Stimulated activated effector memory CD8-positive, alpha-beta T cell treated with anti-CD3 and anti-CD28 coated beads, Interleukin-12 subunit alpha, Interleukin-12 subunit beta, amount 100 ng/mL, for 72 hours (primary cell): ENCODE measurements around the gene HEBP1.
A peak's percentile ranks its signal among the peaks of the same experiment; 100 is the strongest.
"Not testable (repeated sequence)": the region's sequence is repeated elsewhere in the genome, so short reads cannot be mapped to it uniquely, and the experiment has no call there.

ENCODE experiments used
- ATAC-seq: fragments of 150-1000 bp; cut with Tn5 transposase; 2 replicates; pipeline ENCODE4 v1.10.0; 2021
- DNase-seq, 2 donors: peaks; one replicate each; pipeline ENCODE4 v3.0.0; 2021 to 2022; ENCODE audit warnings: low spot score in 2 of 2
- H3K27ac Mint-ChIP-seq: one replicate; pipeline ENCODE4 v1.8.0; 2022; ENCODE audit warnings: mild to moderate bottlenecking, mixed read lengths
- H3K36me3 Mint-ChIP-seq: one replicate; pipeline ENCODE4 v1.8.0; 2022; ENCODE audit warnings: mild to moderate bottlenecking, mixed read lengths
- H3K4me1 Mint-ChIP-seq: one replicate; pipeline ENCODE4 v1.8.0; 2022; ENCODE audit warnings: mixed read lengths
- H3K4me3 Mint-ChIP-seq: one replicate; pipeline ENCODE4 v1.8.0; 2022; ENCODE audit warnings: mild to moderate bottlenecking, mixed read lengths
- H3K9me3 Mint-ChIP-seq: one replicate; pipeline ENCODE4 v1.8.0; 2022; ENCODE audit warnings: mixed read lengths

The HEBP1 gene, protein sequence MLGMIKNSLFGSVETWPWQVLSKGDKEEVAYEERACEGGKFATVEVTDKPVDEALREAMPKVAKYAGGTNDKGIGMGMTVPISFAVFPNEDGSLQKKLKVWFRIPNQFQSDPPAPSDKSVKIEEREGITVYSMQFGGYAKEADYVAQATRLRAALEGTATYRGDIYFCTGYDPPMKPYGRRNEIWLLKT

DNA sequence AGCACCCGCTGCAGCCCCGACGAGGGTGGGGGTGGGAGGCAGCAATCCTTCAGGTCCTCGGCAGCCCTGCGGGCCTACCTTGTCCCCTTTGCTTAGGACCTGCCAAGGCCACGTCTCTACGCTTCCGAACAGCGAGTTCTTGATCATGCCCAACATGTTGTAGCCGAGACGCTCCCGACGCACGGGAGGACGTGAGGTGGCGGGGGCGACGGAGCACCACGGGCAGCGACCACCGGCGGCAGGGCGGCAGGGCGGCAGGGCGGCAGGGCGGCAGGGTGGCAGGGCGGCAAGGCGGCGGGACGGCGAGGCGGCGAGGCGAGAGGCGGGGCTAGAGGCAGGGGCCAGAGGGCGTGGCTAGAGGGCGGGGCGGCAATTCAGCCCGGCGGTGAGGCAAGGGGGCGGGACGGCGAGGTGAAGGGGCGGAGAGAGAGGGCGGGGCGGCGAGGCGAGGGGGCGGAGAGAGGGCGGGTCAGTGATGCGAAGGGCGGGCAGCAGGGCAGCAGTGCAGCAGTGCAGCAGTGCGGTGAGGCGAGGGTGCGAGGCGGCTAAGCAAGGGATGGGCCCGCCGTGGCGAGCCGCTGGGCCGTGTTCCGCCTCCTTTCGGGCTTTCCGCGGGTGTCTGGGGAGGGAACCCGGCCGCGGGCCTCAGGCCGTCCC lies at the start of gene HEBP1:
Gene HEBP1 (minus strand): TSS at position 307 of the 657 bp plus-strand sequence. CDS start 151 bp downstream, at position 156.
- Mint-ChIP-seq H3K9me3 (no peaks in the 10 kb centered on the region), H3K27ac (peak within 1 kb of the TSS; percentile 74), H3K36me3 (peaks cover 5% of the 10 kb centered on the region), H3K4me3 (peak within 1 kb of the TSS; percentile 88), H3K4me1 (peaks cover 37% of the 10 kb centered on the region)
- peak; percentile 92 for ATAC-seq
- DNase-seq, result peak; percentile 96 to 98

DNA sequence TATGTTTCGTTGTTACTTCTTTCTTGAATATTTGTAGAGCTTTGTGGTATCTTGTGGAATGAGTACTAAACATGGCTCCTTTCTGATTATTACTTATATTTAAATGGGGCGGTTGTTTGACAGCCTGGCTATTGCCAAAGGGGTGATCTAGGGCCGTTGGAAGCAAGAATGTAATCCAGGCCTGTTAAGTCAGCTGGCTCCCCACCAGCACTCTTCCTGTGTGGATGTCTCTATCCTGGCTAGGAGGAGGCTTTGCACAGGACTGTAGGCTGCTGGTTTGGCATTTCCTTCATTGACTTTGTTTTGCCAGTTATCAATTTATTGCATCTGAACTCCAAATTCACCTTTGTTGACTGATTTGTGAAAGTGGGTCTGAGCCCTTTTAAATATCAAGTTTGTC lies 49.8 kb upstream of the HEBP1 start:
- no peaks in the 10 kb centered on the region for H3K36me3 Mint-ChIP-seq
- H3K4me3 Mint-ChIP-seq, result no peak overlapping the region
- DNase-seq, result no peak
- no peaks in the 10 kb centered on the region for H3K9me3 Mint-ChIP-seq
- no peak overlapping the region for H3K27ac Mint-ChIP-seq
- ATAC-seq, result no peak
- peaks cover 22% of the 10 kb centered on the region for H3K4me1 Mint-ChIP-seq

DNA sequence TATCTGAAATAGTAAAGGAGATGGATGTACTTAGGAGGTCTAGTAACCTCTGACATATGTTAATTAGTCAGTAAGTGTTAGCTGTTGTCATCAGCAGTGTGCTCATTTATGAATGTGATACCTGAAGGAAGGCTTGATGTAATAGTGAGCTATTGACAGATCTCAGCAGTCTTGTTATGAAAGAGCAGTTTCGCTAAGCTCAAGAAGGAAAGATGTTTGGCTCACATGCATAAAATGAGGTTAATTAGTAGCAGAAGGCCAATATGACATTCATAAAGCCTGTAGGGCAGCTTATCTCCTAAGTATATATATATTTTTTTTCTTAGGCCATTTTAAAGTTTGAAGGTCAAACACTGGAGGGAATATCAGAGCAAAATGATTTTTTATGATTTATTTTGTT lies 46.9 kb upstream of the HEBP1 start:
- Mint-ChIP-seq H3K9me3 (no peaks in the 10 kb centered on the region), H3K27ac (no peak overlapping the region), H3K4me3 (no peak overlapping the region), H3K4me1 (peaks cover 23% of the 10 kb centered on the region), H3K36me3 (no peaks in the 10 kb centered on the region)
- ATAC-seq (peak; percentile 93), DNase-seq (no peak)

DNA sequence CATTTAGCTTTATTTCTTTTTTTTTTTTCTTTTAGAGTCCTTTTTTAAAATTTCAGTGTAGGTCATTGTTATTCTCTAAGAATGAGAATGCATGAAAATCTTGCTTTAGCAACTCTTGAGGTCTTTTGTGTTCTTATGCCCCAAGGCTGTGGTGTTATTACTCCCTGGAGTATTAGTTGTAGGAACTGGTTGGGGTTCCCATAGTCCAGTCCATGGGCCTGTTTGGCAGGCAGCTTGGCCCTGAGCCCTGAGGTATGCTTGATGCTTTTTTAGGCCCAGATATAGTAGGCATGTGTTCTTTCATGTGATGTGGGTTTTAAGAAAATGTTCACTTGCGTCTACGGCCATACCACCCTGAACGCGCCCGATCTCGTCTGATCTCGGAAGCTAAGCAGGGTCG lies 45.8 kb upstream of the HEBP1 start:
- ATAC-seq (no peak), DNase-seq (no peak)
- peaks cover 23% of the 10 kb centered on the region for H3K4me1 Mint-ChIP-seq
- no peak overlapping the region for H3K27ac Mint-ChIP-seq
- H3K9me3 Mint-ChIP-seq, result no peaks in the 10 kb centered on the region
- peak overlapping the region; percentile 78 for H3K4me3 Mint-ChIP-seq
- no peaks in the 10 kb centered on the region for H3K36me3 Mint-ChIP-seq

DNA sequence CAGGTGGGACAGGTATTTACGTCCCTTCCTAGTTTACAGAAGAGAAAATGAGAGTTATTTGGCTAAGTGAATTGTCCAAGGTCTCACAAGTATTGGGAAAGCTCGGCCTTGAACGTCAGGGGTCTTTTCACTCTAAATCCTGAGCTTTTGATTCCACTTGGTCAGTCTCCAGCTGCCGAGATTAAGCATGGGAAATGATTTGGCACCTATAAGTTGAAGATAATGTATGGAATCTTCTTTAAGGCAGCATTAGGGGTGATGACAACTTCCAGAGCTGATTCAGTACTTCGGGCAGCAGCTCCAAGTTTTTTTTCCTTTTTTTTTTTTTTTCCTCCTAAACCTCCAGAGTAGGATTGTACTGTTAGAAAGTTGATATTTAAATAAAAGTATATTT lies 44.8 kb upstream of the HEBP1 start:
- DNase-seq (no peak), ATAC-seq (no peak)
- peaks cover 23% of the 10 kb centered on the region for H3K4me1 Mint-ChIP-seq
- H3K9me3 Mint-ChIP-seq, result no peaks in the 10 kb centered on the region
- H3K4me3 Mint-ChIP-seq, result peak overlapping the region; percentile 78
- H3K36me3 Mint-ChIP-seq, result no peaks in the 10 kb centered on the region
- H3K27ac Mint-ChIP-seq, result peak overlapping the region; percentile 88

DNA sequence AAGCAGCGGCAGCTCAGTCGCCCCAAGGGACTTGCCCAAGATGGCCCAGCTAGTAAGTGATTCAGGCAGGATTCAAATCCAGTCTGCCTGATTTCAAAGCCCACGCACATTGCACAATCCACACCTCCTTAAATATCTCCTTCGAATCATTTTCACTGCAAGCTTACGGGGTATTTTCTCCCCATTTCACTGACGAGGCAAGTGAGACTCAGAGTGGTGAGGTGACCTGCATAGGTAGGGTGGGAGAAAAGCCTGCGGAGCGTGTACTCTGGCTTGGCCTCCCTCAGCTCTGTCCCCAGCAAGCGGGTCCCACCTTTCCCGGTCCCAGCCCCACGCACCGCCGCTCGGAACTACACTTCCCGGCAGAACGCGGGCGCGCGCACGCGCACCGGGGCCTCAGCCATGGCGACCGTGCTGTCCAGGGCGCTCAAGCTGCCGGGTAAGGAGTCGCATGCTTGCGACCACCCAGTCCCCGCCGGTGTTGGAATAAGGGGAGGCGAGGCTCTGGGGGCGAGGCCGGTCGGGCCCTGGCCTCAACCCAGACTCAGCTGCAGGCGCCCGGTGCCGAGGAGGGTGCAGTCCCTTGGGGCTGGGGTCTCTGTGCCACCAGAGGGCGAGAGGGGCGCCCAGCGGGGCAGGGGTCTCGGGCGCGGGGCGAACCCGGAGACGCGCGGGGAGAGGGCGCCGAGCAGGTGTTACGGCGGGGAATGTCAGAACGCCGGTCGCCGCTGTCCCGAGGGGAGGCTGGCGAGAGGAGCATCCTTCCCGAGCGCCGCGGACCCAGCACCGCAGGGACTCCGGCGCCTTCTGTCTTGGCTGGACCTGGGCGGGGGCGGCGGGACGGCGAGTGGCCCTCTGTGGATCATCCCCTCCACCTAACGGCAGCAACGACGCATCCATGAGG lies 44.2 kb upstream of the HEBP1 start, which contains the start of gene FAM234B:
Gene FAM234B (plus strand): TSS at position 380 of the 904 bp plus-strand sequence. CDS start 23 bp downstream, at position 403.
- Mint-ChIP-seq H3K4me3 (peak within 1 kb of the TSS; percentile 78), H3K27ac (peak within 1 kb of the TSS; percentile 88), H3K36me3 (no peaks in the 10 kb centered on the region), H3K4me1 (peaks cover 23% of the 10 kb centered on the region), H3K9me3 (no peaks in the 10 kb centered on the region)
- DNase-seq, result peak; percentile 59 to 83
- peak; percentile 86 for ATAC-seq

DNA sequence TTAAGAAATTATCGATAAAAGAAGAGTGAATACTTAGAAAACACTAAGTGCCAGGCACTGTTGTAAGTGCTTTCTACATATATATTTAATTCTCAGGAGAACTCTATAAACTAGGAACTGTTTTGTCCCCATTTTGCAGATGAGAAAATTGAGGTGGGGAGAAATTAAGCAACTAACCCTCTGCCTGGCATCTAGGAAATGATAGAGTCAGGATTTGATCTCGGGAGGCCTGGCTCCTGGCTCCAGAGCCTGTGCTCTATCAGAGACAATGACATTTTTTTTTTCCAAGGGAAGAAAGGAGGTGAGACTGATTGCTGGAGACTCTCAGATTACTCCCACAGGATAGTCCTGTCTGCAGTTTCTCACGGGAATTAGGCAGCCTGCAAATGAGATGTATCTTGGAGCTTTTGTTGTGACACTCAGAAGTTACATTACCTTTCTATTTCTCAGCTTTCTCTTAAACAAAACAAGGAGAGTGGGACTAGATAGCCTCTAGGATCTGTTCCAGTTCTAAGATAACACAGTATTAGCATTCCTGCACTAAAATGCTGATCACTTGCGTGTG lies 42.7 kb upstream of the HEBP1 start:
- ATAC-seq, result no peak
- Mint-ChIP-seq H3K9me3 (no peaks in the 10 kb centered on the region), H3K4me3 (peak overlapping the region; percentile 78)

DNA sequence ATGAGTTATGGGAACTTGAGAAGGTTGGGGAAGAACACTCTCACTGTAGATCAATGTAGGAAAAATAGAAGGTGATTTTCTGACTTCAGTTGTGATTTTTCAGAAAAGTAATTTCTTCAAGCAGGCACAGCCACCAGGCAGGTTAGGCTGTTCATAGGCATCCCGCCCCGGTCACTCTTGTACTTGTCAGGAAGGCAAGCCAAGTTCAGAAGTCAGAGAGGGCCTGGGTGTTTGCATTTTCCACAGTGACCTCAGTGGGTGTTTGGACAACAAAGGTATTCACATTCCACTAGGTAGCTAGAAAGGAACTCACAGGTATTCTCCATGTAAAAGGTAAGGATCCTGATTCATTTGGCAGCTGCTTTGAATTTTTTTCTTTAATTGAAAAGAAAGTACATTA lies 41.2 kb upstream of the HEBP1 start:
- peaks cover 15% of the 10 kb centered on the region for H3K4me1 Mint-ChIP-seq
- H3K27ac Mint-ChIP-seq, result no peak overlapping the region
- DNase-seq, result no peak
- ATAC-seq, result no peak
- no peak overlapping the region for H3K4me3 Mint-ChIP-seq
- no peaks in the 10 kb centered on the region for H3K9me3 Mint-ChIP-seq
- no peaks in the 10 kb centered on the region for H3K36me3 Mint-ChIP-seq

More for the DNA sequence above, 42.7 kb upstream of the HEBP1 start:
- no peaks in the 10 kb centered on the region for H3K36me3 Mint-ChIP-seq
- H3K4me1 Mint-ChIP-seq, result peaks cover 23% of the 10 kb centered on the region
- DNase-seq, result no peak
- H3K27ac Mint-ChIP-seq, result no peak overlapping the region

DNA sequence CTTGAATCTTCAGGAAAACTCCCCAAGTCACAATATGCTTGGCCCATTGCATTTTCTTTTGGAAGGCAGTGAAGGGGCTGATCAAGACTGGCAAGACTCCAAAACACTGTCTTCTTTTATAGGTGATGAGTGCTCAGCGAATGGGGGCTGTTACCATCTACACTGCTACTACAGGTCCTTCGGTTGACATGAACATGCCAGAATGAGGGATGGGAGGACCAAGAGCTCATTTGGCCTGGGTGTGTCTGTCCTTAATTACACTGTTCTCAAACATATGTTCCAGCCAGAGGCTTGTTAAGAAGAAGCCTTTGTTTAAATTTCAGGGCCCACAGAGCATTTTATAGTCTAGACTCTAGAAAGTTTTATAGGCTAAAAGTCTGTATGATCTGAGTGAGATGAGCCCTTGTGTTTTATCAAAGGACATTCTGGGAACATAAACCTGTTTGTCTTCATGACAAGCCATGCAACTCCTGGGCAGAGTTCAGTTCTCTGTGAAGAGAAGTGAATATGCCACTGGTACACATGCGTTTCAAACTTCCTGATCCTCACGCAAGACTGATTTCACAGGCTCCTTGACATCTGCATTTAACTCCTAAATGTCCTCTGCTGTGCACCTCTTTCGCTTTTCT lies 39.4 kb upstream of the HEBP1 start:
- DNase-seq (no peak), ATAC-seq (no peak)
- no peak overlapping the region for H3K27ac Mint-ChIP-seq
- H3K4me3 Mint-ChIP-seq, result no peak overlapping the region
- no peaks in the 10 kb centered on the region for H3K4me1 Mint-ChIP-seq
- no peaks in the 10 kb centered on the region for H3K9me3 Mint-ChIP-seq
- H3K36me3 Mint-ChIP-seq, result no peaks in the 10 kb centered on the region

DNA sequence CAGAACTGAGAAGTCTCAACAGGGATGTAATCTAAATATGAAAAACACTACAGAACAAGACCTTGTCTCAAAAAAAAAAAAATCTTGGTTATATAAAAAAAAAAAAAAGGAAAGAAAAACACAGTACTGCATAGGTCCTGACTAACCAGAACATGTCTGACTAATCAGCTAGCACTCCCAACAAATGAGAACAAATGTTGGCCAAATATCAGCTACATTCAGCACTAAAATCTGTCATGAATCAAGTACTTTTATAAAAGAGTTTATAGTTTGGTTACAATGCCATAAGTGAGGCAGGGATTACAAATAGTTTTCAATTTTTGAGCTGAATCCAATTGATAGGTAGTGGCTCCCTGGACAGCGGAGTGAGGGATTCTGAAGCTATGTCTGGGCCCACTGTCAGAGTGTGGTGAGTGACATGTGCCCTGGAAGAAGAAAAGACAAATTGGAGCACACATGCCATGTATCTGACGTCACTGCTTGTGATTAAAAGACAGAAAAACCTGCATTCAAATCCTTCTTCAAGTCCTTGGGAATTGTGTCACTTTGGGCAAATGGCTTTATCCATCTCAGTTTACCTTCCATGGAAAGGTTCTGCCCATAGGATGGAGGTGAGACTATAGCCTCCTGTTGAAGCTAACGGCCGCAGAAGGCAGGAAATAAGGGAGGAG lies 38.6 kb upstream of the HEBP1 start:
- H3K4me1 Mint-ChIP-seq, result no peaks in the 10 kb centered on the region
- ATAC-seq, result no peak
- DNase-seq, result no peak
- H3K9me3 Mint-ChIP-seq, result no peaks in the 10 kb centered on the region
- no peaks in the 10 kb centered on the region for H3K36me3 Mint-ChIP-seq
- no peak overlapping the region for H3K4me3 Mint-ChIP-seq
- no peak overlapping the region for H3K27ac Mint-ChIP-seq

DNA sequence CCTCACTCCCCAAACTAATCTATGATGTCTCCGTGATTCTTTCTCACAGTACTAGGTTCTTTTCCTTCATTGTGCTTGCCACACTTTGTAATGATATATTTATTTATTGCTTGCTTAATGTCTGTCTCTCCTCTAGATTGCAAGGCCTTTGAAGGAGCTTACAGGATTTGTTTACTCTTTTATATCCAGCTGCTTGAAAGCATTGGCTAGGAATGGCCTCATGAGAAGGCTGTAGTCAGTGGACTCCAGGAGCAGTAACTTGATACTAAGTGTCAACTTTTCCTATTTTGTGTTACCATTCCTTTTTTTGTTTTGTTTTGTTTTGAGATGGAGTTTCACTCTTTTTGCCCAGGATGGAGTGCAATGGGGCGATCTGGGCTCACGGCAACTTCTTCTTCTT lies 36.8 kb upstream of the HEBP1 start:
- DNase-seq (no peak), ATAC-seq (no peak)
- Mint-ChIP-seq H3K9me3 (no peaks in the 10 kb centered on the region), H3K4me1 (no peaks in the 10 kb centered on the region), H3K36me3 (no peaks in the 10 kb centered on the region), H3K27ac (no peak overlapping the region), H3K4me3 (no peak overlapping the region)

DNA sequence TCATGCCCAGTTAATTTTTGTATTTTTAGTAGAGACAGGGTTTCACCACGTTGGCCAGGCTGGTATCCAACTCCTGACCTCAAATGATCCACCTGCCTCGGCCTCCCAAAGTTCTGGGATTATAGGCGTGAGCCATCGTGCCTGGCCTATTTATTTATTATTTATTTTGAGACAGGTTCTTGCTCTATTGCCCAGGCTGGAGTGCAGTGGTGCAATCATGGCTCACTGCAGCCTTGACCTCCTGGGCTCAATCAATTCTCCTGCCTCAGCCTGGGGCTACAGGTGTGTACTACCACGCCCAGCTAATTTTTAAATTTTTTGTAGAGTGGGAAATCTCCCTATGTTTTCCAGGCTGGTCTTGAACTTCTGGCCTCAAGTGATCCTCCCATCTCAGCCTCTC lies 35.3 kb upstream of the HEBP1 start:
- not testable (repeated sequence) for ATAC-seq, H3K4me1 Mint-ChIP-seq, H3K4me3 Mint-ChIP-seq, H3K9me3 Mint-ChIP-seq, H3K36me3 Mint-ChIP-seq, DNase-seq, H3K27ac Mint-ChIP-seq

DNA sequence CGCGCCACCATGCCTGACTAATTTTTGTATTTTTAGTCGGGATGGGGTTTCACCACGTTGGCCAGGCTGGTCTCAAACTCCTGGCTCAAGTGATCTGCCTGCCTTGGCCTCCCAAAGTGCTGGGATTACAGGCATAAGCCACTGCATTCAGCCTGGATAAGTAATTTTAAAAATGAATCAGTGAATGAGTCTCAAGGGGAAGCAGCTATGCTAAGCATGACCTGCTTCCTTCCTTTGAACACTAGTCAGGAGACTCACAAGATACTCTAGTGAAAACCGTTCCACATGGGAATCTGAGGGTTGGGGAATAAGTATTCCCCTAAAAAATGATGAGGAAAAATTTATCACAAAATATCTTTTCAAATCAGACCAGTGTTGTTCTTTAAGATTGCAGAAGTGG lies 33.4 kb upstream of the HEBP1 start:
- ATAC-seq, result no peak

DNA sequence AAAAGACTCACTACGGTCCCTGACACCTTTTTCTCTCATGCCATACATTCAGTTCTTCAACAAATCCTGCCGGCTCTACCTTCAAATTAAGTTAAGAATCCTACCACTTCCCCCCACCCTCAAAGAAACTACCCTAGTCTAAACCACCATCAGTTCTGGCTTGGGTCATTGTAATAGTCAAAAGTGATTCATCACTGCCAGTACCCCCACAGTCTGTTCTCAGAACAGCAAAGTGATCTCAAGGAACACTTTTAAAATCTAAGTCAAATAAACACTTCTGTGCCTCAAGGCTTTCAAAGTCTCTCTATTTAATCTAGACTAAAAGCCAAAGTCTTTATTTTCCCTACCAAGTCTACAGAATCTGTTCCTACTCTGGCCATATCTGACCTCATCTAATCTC lies 32.1 kb upstream of the HEBP1 start:
- ATAC-seq, result peak; percentile 42
- Mint-ChIP-seq H3K9me3 (no peaks in the 10 kb centered on the region), H3K36me3 (no peaks in the 10 kb centered on the region), H3K4me1 (no peaks in the 10 kb centered on the region), H3K27ac (no peak overlapping the region), H3K4me3 (no peak overlapping the region)
- no peak for DNase-seq

More for the DNA sequence above, 33.4 kb upstream of the HEBP1 start:
- Mint-ChIP-seq H3K27ac (no peak overlapping the region), H3K9me3 (no peaks in the 10 kb centered on the region), H3K4me1 (no peaks in the 10 kb centered on the region), H3K36me3 (no peaks in the 10 kb centered on the region), H3K4me3 (no peak overlapping the region)
- no peak for DNase-seq
